PC-9 (cell line): ENCODE results near the gene SH3BP4.

Experiments
- EZH2 ChIP-seq: fragments of 200-600 bp; sonication (generic); IDR thresholded peaks from 2 replicates; pipeline ENCODE4 v1.8.0; 2017; ENCODE audit warnings: antibody characterized with exemption, low read depth
- TF ChIP-seq, protein P1 (sequence below): fragments of 200-600 bp; sonication (generic); conservative IDR thresholded peaks from 2 replicates; pipeline ENCODE4 v1.6.1; 2017; ENCODE audit warnings: mixed run types, antibody characterized with exemption, mild to moderate bottlenecking, moderate library complexity

DNA sequence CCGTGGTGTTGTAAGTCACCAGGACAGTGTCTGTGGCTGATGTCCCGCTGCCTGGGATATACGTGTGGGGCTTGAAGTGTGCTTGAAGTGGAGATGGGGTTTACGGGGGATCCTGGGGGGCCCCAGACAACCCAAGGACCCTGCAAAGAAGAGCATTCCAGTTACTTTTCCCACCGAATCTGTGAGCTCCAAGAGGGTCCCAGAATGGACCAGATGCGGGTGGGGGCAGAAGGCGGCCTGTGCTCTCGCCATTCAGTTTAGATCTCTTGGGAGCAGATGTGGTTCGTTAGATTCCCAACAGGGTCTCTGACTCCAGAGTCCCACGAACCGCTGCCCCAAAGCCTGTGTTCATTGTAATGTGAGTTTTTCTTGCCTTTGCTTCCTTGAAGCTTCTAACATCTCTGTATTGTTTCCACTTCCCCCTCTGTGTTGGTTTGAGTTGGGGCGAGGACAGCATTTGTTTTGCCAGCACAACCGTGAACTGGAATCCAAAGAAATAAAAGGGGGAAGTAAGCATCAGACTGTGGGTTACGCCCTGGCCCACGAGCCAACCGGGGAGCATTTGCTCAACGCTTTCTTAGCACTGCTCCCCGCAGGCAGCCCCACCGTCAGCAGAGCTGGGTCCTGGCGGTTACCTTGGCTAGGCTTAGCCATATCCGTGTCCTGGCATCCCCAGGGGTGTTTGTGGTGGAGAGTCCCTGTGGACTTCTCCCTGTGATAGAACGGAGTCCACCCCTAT, 92.1 kb downstream of the SH3BP4 start:
- TF ChIP-seq EZH2, result no peak
- TF ChIP-seq, protein P1, sequence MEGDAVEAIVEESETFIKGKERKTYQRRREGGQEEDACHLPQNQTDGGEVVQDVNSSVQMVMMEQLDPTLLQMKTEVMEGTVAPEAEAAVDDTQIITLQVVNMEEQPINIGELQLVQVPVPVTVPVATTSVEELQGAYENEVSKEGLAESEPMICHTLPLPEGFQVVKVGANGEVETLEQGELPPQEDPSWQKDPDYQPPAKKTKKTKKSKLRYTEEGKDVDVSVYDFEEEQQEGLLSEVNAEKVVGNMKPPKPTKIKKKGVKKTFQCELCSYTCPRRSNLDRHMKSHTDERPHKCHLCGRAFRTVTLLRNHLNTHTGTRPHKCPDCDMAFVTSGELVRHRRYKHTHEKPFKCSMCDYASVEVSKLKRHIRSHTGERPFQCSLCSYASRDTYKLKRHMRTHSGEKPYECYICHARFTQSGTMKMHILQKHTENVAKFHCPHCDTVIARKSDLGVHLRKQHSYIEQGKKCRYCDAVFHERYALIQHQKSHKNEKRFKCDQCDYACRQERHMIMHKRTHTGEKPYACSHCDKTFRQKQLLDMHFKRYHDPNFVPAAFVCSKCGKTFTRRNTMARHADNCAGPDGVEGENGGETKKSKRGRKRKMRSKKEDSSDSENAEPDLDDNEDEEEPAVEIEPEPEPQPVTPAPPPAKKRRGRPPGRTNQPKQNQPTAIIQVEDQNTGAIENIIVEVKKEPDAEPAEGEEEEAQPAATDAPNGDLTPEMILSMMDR, result no peak
